ENCODE data around the gene SDK1. TPM values are rescaled to one million over a fixed set of nuclear protein-coding genes. Genes with fewer than 3 reads are reported as not detected.

Gene SDK1
- total and polyA plus RNA-seq, 7 donors: 0.31 to 2.4 (median 1.3) TPM

- Histone ChIP-seq H3K4me1 (no peaks in the 10 kb centered on the region), H3K27ac (no peak overlapping the region), H3K27me3 (ENCODE audit: insufficient read depth in 3 of 3, low read length in 2 of 3) (no peaks in the 10 kb centered on the region), H3K9me3 (no peaks in the 10 kb centered on the region), H3K36me3 (ENCODE audit: insufficient read depth in 1 of 2, low read depth in 1 of 2) (no peaks in the 10 kb centered on the region), H3K4me3 (no peak overlapping the region)
- no peak for TF ChIP-seq CTCF (IDR thresholded peaks at IDR 0.05)
- intact Hi-C loops (cut with DNase I): loop anchor here in 1 of 2 donors (10.0 kb wide), 1 partner anchor 296 kb away; no protein-coding TSS in a partner anchor
- DNase-seq (no peak), ATAC-seq (no peak)
- WGBS, 3 donors: 70 to 71% (median 70%) methylated on average over 7 of the region's 7 CpGs
Measured at GRCh38 chr7:4168541-4168940, 867.5 kb downstream of the SDK1 start.

- Histone ChIP-seq H3K4me1 (no peaks in the 10 kb centered on the region), H3K36me3 (ENCODE audit: insufficient read depth in 1 of 2, low read depth in 1 of 2) (no peaks in the 10 kb centered on the region), H3K27me3 (ENCODE audit: insufficient read depth in 3 of 3, low read length in 2 of 3) (no peaks in the 10 kb centered on the region), H3K9me3 (no peaks in the 10 kb centered on the region), H3K4me3 (no peak overlapping the region), H3K27ac (no peak overlapping the region)
- DNase-seq: no peak
- ATAC-seq: no peak
- no peak for TF ChIP-seq CTCF (IDR thresholded peaks at IDR 0.05)
- 76 to 87% (median 78%) methylated on average over 10 of the region's 10 CpGs for WGBS, 3 donors
- intact Hi-C loops (cut with DNase I): loop anchor here in 1 of 2 donors (10.0 kb wide), 1 partner anchor 295 kb away; no protein-coding TSS in a partner anchor
Measured at GRCh38 chr7:4169455-4169854, 868.4 kb downstream of the SDK1 start.

GRCh38 chr7:4170997-4171786 lies 870.1 kb downstream of the SDK1 start:
- ATAC-seq (no peak), DNase-seq (peak in 1 of 2 donors; percentile 23)
- Histone ChIP-seq H3K27me3 (ENCODE audit: insufficient read depth in 3 of 3, low read length in 2 of 3) (no peaks in the 10 kb centered on the region), H3K4me3 (no peak overlapping the region), H3K9me3 (no peaks in the 10 kb centered on the region), H3K36me3 (ENCODE audit: insufficient read depth in 1 of 2, low read depth in 1 of 2) (no peaks in the 10 kb centered on the region), H3K4me1 (no peaks in the 10 kb centered on the region), H3K27ac (no peak overlapping the region)
- 86 to 93% (median 87%) methylated on average over 22 of the region's 22 CpGs for WGBS, 3 donors
- no peak for TF ChIP-seq CTCF (IDR thresholded peaks at IDR 0.05)
- intact Hi-C loops (cut with DNase I): no loop called here

GRCh38 chr7:4172883-4173282 lies 871.8 kb downstream of the SDK1 start:
- Histone ChIP-seq H3K27me3 (ENCODE audit: insufficient read depth in 3 of 3, low read length in 2 of 3) (no peaks in the 10 kb centered on the region), H3K27ac (no peak overlapping the region), H3K4me3 (no peak overlapping the region), H3K4me1 (no peaks in the 10 kb centered on the region), H3K36me3 (ENCODE audit: insufficient read depth in 1 of 2, low read depth in 1 of 2) (no peaks in the 10 kb centered on the region), H3K9me3 (no peaks in the 10 kb centered on the region)
- intact Hi-C loops (cut with DNase I): no loop called here
- ATAC-seq (no peak), DNase-seq (peak in 1 of 2 donors; percentile 19)
- no peak for TF ChIP-seq CTCF (IDR thresholded peaks at IDR 0.05)
- 90 to 93% (median 90%) methylated on average over 12 of the region's 12 CpGs for WGBS, 3 donors

Data from psoas muscle (tissue), 8 donors.